Loucy (cell line): ENCODE results near the gene FXR2.

Experiments
- EZH2phosphoT487 ChIP-seq: fragments of 200-600 bp; IDR thresholded peaks from 2 replicates; pipeline ENCODE4 v1.6.1; 2018; ENCODE audit warnings: antibody characterized with exemption, mild to moderate bottlenecking, moderate library complexity, borderline replicate concordance
- TF ChIP-seq, protein P1 (sequence below): fragments of 200-600 bp; sonication (generic); conservative IDR thresholded peaks from 2 replicates; pipeline ENCODE4 v1.5.1; 2014; ENCODE audit warnings: mild to moderate bottlenecking, antibody characterized with exemption, low read length

DNA sequence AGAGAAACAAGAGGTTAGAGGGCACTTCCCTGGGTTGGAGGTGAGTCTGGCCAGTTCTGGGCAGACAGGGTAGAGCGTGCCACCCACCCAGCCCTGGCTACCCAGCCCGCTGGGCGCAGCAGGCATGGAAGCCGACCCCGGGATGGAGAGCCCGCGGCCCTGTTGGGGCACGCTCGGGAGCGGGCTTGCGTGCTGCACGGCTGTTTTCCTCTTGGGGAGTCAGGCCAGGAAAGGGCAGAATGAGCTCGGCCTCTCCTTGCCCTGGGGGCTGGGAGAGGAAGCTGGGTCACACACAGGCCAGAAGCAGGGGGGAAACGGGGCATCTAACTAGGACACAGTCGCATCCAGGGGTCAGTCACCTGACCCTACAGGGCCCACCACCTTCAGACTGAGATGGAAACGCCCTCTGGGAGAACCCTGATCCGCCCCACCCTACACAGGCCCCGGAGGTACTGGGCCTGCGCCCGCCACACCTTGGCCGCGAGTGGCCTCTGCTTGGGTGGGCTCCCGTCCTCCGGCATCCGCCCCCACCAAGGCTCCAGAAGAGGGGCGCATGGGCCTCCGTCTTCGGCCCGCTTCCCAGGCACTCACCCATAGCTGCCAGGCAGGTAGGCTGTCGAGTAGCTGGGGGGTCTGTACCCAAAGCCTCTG lies 26.0 kb downstream of the FXR2 start:
- no peak for TF ChIP-seq EZH2phosphoT487
- TF ChIP-seq, protein P1, sequence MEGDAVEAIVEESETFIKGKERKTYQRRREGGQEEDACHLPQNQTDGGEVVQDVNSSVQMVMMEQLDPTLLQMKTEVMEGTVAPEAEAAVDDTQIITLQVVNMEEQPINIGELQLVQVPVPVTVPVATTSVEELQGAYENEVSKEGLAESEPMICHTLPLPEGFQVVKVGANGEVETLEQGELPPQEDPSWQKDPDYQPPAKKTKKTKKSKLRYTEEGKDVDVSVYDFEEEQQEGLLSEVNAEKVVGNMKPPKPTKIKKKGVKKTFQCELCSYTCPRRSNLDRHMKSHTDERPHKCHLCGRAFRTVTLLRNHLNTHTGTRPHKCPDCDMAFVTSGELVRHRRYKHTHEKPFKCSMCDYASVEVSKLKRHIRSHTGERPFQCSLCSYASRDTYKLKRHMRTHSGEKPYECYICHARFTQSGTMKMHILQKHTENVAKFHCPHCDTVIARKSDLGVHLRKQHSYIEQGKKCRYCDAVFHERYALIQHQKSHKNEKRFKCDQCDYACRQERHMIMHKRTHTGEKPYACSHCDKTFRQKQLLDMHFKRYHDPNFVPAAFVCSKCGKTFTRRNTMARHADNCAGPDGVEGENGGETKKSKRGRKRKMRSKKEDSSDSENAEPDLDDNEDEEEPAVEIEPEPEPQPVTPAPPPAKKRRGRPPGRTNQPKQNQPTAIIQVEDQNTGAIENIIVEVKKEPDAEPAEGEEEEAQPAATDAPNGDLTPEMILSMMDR = no peak
